Measurements from ENCODE around the gene SOCS3. TPM values are rescaled to one million over a fixed set of nuclear protein-coding genes. Genes with fewer than 3 reads are reported as not detected.

SOCS3 gene
- total and polyA plus RNA-seq, 2 donors (not counting 1 experiment from before 2014, with no cell fraction given) = 52.6 to 185 TPM

DNA sequence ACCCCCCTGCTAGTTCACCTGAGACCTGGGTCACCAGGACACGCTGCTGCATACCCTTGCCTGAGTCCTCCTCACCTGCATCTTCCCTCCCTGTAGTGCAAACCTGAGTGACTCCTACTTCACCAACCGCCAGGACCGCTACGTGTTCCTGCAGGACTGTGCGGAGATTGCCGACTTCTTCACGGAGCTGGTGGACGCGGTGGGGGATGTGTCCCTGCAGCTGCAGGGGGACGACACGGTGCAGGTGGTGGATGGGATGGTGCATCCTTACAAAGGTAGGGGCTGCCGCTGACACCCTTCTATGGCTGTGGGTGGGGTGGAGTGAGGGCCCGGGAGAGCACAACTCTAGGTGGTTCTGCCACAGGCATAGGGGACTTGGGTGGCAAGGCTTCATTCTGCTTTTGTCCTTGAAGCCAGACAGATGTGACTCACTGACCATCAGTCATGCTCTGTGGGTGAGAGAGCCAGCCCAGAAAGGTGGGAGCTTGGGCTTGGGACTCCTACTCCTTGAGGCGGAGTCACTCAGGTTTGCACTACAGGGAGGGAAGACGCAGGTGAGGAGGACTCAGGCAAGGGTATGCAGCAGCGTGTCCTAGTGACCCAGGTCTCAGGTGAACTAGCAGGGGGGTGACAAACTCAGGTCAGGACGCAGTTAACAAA lies 40.8 kb upstream of the SOCS3 start:
- Histone ChIP-seq H3K9me3 (ENCODE audit: control insufficient read depth, insufficient read depth, low read depth, low read length) (no peaks in the 10 kb centered on the region), H4K20me1 (ENCODE audit: control insufficient read depth, extremely low read depth, insufficient read depth, low read length) (no peaks in the 10 kb centered on the region), H3K27me3 (ENCODE audit: control insufficient read depth, insufficient read depth, low read length) (no peaks in the 10 kb centered on the region), H3K4me2 (ENCODE audit: extremely low read depth, insufficient read depth, low read length) (no peak overlapping the region), H3K27ac (ENCODE audit: insufficient read depth, low read length) (no peak overlapping the region), H3K36me3 (ENCODE audit: control insufficient read depth, insufficient read depth, low read length) (peaks cover 37% of the 10 kb centered on the region), H3K79me2 (ENCODE audit: control insufficient read depth, insufficient read depth, low read length) (peaks cover 28% of the 10 kb centered on the region), H3K9ac (ENCODE audit: insufficient read depth, low read length) (no peak overlapping the region), H3K4me1 (ENCODE audit: control insufficient read depth, extremely low read depth, insufficient read depth, low read length) (peaks cover 12% of the 10 kb centered on the region), H2AFZ (ENCODE audit: low read length) (no peak overlapping the region), H3K4me3 (replicated peaks in 1 of 4; ENCODE audit: control extremely low read depth in 1 of 4, insufficient read depth in 1 of 4, low read depth in 3 of 4, low read length in 4 of 4) (no peak overlapping the region)
- no peak for DNase-seq (ENCODE audit: low read depth in 2 of 2)
- no peak for TF ChIP-seq EZH2 (IDR thresholded peaks at IDR 0.05; ENCODE audit: low read length, missing control alignments)
- TF ChIP-seq, protein P1, sequence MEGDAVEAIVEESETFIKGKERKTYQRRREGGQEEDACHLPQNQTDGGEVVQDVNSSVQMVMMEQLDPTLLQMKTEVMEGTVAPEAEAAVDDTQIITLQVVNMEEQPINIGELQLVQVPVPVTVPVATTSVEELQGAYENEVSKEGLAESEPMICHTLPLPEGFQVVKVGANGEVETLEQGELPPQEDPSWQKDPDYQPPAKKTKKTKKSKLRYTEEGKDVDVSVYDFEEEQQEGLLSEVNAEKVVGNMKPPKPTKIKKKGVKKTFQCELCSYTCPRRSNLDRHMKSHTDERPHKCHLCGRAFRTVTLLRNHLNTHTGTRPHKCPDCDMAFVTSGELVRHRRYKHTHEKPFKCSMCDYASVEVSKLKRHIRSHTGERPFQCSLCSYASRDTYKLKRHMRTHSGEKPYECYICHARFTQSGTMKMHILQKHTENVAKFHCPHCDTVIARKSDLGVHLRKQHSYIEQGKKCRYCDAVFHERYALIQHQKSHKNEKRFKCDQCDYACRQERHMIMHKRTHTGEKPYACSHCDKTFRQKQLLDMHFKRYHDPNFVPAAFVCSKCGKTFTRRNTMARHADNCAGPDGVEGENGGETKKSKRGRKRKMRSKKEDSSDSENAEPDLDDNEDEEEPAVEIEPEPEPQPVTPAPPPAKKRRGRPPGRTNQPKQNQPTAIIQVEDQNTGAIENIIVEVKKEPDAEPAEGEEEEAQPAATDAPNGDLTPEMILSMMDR (conservative IDR thresholded peaks at IDR 0.05 in 1 of 2, IDR thresholded peaks at IDR 0.05 in 1 of 2; ENCODE audit: low read depth in 1 of 2, low read length in 2 of 2) = no peak

DNA sequence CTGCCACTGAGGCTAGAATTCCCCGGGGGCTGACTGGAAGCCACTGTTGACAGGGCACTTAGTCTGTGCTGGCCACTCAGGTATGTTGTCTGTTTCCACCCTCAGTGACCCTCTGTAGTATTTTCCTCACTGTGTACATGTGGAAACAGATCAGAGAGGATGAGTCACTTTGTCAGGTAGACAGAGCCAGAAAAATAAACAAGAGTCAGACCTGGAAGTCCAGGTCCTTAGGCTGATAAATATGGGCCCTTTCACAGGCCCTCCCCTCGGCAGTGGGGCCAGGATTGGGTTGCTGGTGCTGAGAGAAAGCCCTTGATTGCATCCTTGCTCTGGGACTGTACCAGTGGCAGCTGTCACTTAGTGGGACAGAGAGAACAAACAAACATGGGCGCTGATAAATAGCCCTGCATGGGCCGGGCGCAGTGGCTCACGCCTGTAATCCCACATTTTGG lies 39.8 kb upstream of the SOCS3 start:
- H4K20me1 ChIP-seq (ENCODE audit: control insufficient read depth, extremely low read depth, insufficient read depth, low read length) = no peaks in the 10 kb centered on the region

GRCh38 chr17:78399028-78399692 lies 39.3 kb upstream of the SOCS3 start:
- Histone ChIP-seq H3K36me3 (ENCODE audit: control insufficient read depth, insufficient read depth, low read length) (peaks cover 36% of the 10 kb centered on the region), H3K9ac (ENCODE audit: insufficient read depth, low read length) (no peak overlapping the region), H4K20me1 (ENCODE audit: control insufficient read depth, extremely low read depth, insufficient read depth, low read length) (no peaks in the 10 kb centered on the region), H3K9me3 (ENCODE audit: control insufficient read depth, insufficient read depth, low read depth, low read length) (no peaks in the 10 kb centered on the region), H3K27ac (ENCODE audit: insufficient read depth, low read length) (no peak overlapping the region), H3K4me2 (ENCODE audit: extremely low read depth, insufficient read depth, low read length) (no peak overlapping the region), H3K27me3 (ENCODE audit: control insufficient read depth, insufficient read depth, low read length) (no peaks in the 10 kb centered on the region), H3K79me2 (ENCODE audit: control insufficient read depth, insufficient read depth, low read length) (peaks cover 37% of the 10 kb centered on the region), H3K4me1 (ENCODE audit: control insufficient read depth, extremely low read depth, insufficient read depth, low read length) (peaks cover 12% of the 10 kb centered on the region), H2AFZ (ENCODE audit: low read length) (no peak overlapping the region), H3K4me3 (replicated peaks in 1 of 4; ENCODE audit: control extremely low read depth in 1 of 4, insufficient read depth in 1 of 4, low read depth in 3 of 4, low read length in 4 of 4) (no peak overlapping the region)
- no peak for DNase-seq (ENCODE audit: low read depth in 2 of 2)
- TF ChIP-seq, protein P1 (conservative IDR thresholded peaks at IDR 0.05 in 1 of 2, IDR thresholded peaks at IDR 0.05 in 1 of 2; ENCODE audit: low read depth in 1 of 2, low read length in 2 of 2) = no peak
- no peak for TF ChIP-seq EZH2 (IDR thresholded peaks at IDR 0.05; ENCODE audit: low read length, missing control alignments)

More for the DNA sequence above, 39.8 kb upstream of the SOCS3 start:
- Histone ChIP-seq H2AFZ (ENCODE audit: low read length) (no peak overlapping the region), H3K4me2 (ENCODE audit: extremely low read depth, insufficient read depth, low read length) (no peak overlapping the region), H3K27me3 (ENCODE audit: control insufficient read depth, insufficient read depth, low read length) (no peaks in the 10 kb centered on the region), H3K79me2 (ENCODE audit: control insufficient read depth, insufficient read depth, low read length) (peaks cover 36% of the 10 kb centered on the region), H3K9ac (ENCODE audit: insufficient read depth, low read length) (no peak overlapping the region), H3K36me3 (ENCODE audit: control insufficient read depth, insufficient read depth, low read length) (peaks cover 39% of the 10 kb centered on the region), H3K4me1 (ENCODE audit: control insufficient read depth, extremely low read depth, insufficient read depth, low read length) (peaks cover 12% of the 10 kb centered on the region), H3K9me3 (ENCODE audit: control insufficient read depth, insufficient read depth, low read depth, low read length) (no peaks in the 10 kb centered on the region), H3K4me3 (replicated peaks in 1 of 4; ENCODE audit: control extremely low read depth in 1 of 4, insufficient read depth in 1 of 4, low read depth in 3 of 4, low read length in 4 of 4) (no peak overlapping the region), H3K27ac (ENCODE audit: insufficient read depth, low read length) (no peak overlapping the region)
- no peak for DNase-seq (ENCODE audit: low read depth in 2 of 2)
- TF ChIP-seq, protein P1 (conservative IDR thresholded peaks at IDR 0.05 in 1 of 2, IDR thresholded peaks at IDR 0.05 in 1 of 2; ENCODE audit: low read depth in 1 of 2, low read length in 2 of 2) = no peak
- no peak for TF ChIP-seq EZH2 (IDR thresholded peaks at IDR 0.05; ENCODE audit: low read length, missing control alignments)

All from fibroblast of lung (primary cell).